NCI-H82 treated with DMSO at 0.1 percent for 48 hours (cell line): ENCODE data around the gene ANTXR2.
"Not testable (repeated sequence)": the region's sequence is repeated elsewhere in the genome, so short reads cannot be mapped to it uniquely, and the experiment has no call there.

ENCODE experiments used
- DNase-seq: peaks from one replicate; lab custom pipeline; 2025; ENCODE audit not compliant: unreplicated experiment; lab: John Stamatoyannopoulos, UW

The ANTXR2 gene

GRCh38 chr4:79922011-79922410 is 151.0 kb downstream of the ANTXR2 start:
- no peak for DNase-seq

- DNase-seq = no peak
Measured at GRCh38 chr4:79920163-79920853, 152.7 kb downstream of the ANTXR2 start.

- DNase-seq = no peak
Measured at GRCh38 chr4:79918292-79918691, 154.7 kb downstream of the ANTXR2 start.

- DNase-seq = no peak
Measured at GRCh38 chr4:79917246-79917645, 155.8 kb downstream of the ANTXR2 start.

- no peak for DNase-seq
Measured at GRCh38 chr4:79915246-79915645, 157.8 kb downstream of the ANTXR2 start.

- no peak for DNase-seq
Measured at GRCh38 chr4:79913581-79913980, 159.4 kb downstream of the ANTXR2 start.

- no peak for DNase-seq
Measured at GRCh38 chr4:79907001-79907400, 166.0 kb downstream of the ANTXR2 start.

- DNase-seq = no peak
Measured at GRCh38 chr4:79906303-79906702, 166.7 kb downstream of the ANTXR2 start.

GRCh38 chr4:79905212-79905611 is 167.8 kb downstream of the ANTXR2 start:
- no peak for DNase-seq

- no peak for DNase-seq
Measured at GRCh38 chr4:79904331-79904730, 168.7 kb downstream of the ANTXR2 start.

GRCh38 chr4:79900182-79900581 is 172.8 kb downstream of the ANTXR2 start:
- DNase-seq = no peak

GRCh38 chr4:79899481-79899880 is 173.5 kb downstream of the ANTXR2 start:
- no peak for DNase-seq

- no peak for DNase-seq
Measured at GRCh38 chr4:79898055-79898454, 175.0 kb downstream of the ANTXR2 start.

GRCh38 chr4:79897174-79897573 is 175.9 kb downstream of the ANTXR2 start:
- DNase-seq = no peak

- DNase-seq = no peak
Measured at GRCh38 chr4:79893456-79893855, 179.6 kb downstream of the ANTXR2 start.

- not testable (repeated sequence) for DNase-seq
Measured at GRCh38 chr4:79889026-79889425, 184.0 kb downstream of the ANTXR2 start.

GRCh38 chr4:79886557-79886956 is 186.5 kb downstream of the ANTXR2 start:
- no peak for DNase-seq

- DNase-seq = no peak
Measured at GRCh38 chr4:79886021-79886420, 187.0 kb downstream of the ANTXR2 start.

- no peak for DNase-seq
Measured at GRCh38 chr4:79883290-79883689, 189.7 kb downstream of the ANTXR2 start.

GRCh38 chr4:79882806-79883205 is 190.2 kb downstream of the ANTXR2 start:
- DNase-seq = no peak

- no peak for DNase-seq
Measured at GRCh38 chr4:79881407-79881806, 191.6 kb downstream of the ANTXR2 start.

GRCh38 chr4:79877511-79877910 is 195.5 kb downstream of the ANTXR2 start:
- DNase-seq = no peak

GRCh38 chr4:79875344-79875899 is 197.6 kb downstream of the ANTXR2 start:
- no peak for DNase-seq
